ENCODE data around the gene TLCD3A.

GRCh38 chr17:718075-718474 lies 14.3 kb upstream of the TLCD3A start:
- TF ChIP-seq, protein P1, sequence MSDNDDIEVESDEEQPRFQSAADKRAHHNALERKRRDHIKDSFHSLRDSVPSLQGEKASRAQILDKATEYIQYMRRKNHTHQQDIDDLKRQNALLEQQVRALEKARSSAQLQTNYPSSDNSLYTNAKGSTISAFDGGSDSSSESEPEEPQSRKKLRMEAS (IDR thresholded peaks at IDR 0.05; ENCODE audit: low read depth, low read length): no peak
- TF ChIP-seq, protein P2, sequence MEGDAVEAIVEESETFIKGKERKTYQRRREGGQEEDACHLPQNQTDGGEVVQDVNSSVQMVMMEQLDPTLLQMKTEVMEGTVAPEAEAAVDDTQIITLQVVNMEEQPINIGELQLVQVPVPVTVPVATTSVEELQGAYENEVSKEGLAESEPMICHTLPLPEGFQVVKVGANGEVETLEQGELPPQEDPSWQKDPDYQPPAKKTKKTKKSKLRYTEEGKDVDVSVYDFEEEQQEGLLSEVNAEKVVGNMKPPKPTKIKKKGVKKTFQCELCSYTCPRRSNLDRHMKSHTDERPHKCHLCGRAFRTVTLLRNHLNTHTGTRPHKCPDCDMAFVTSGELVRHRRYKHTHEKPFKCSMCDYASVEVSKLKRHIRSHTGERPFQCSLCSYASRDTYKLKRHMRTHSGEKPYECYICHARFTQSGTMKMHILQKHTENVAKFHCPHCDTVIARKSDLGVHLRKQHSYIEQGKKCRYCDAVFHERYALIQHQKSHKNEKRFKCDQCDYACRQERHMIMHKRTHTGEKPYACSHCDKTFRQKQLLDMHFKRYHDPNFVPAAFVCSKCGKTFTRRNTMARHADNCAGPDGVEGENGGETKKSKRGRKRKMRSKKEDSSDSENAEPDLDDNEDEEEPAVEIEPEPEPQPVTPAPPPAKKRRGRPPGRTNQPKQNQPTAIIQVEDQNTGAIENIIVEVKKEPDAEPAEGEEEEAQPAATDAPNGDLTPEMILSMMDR (IDR thresholded peaks at IDR 0.05 in 2 of 3, conservative IDR thresholded peaks at IDR 0.05 in 1 of 3; ENCODE audit: control insufficient read depth in 2 of 3, extremely low read depth in 1 of 3, insufficient read depth in 1 of 3, low read depth in 3 of 3, low read length in 3 of 3): no peak
- TF ChIP-seq SMC3 (IDR thresholded peaks at IDR 0.05; ENCODE audit: borderline replicate concordance, low read length): no peak
- no peak for TF ChIP-seq EZH2 (IDR thresholded peaks at IDR 0.05; ENCODE audit: borderline replicate concordance, control insufficient read depth, low read depth, low read length)
- TF ChIP-seq YY1 (IDR thresholded peaks at IDR 0.05; ENCODE audit: low read depth, low read length): no peak
- TF ChIP-seq RAD21 (IDR thresholded peaks at IDR 0.05; ENCODE audit: insufficient read depth, low read depth, low read length): no peak
- no peak for TF ChIP-seq POLR2A (IDR thresholded peaks at IDR 0.05; ENCODE audit: low read depth, low read length)
- no peak for TF ChIP-seq CHD4 (IDR thresholded peaks at IDR 0.05)
- no peak for TF ChIP-seq HDAC2 (IDR thresholded peaks at IDR 0.05)
- TF ChIP-seq, protein P3, sequence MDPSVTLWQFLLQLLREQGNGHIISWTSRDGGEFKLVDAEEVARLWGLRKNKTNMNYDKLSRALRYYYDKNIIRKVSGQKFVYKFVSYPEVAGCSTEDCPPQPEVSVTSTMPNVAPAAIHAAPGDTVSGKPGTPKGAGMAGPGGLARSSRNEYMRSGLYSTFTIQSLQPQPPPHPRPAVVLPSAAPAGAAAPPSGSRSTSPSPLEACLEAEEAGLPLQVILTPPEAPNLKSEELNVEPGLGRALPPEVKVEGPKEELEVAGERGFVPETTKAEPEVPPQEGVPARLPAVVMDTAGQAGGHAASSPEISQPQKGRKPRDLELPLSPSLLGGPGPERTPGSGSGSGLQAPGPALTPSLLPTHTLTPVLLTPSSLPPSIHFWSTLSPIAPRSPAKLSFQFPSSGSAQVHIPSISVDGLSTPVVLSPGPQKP (IDR thresholded peaks at IDR 0.05; ENCODE audit: low read depth, low read length): no peak
- no peak for TF ChIP-seq BCLAF1 (IDR thresholded peaks at IDR 0.05)
- TF ChIP-seq HCFC1 (IDR thresholded peaks at IDR 0.05; ENCODE audit: low read length): no peak
- no peak for TF ChIP-seq NR2C2 (IDR thresholded peaks at IDR 0.05; ENCODE audit: borderline replicate concordance, control insufficient read depth, insufficient read length, low read depth)
